EL (cell line): ENCODE results near the gene CRIM1.

Experiments
- DNase-seq: peaks from one replicate; pipeline ENCODE4 v3.0.0-alpha.2; 2016

Gene CRIM1

GRCh38 chr2:36397728-36398413 lies 42.3 kb downstream of the CRIM1 start:
- DNase-seq, result no peak

GRCh38 chr2:36399050-36399449 lies 43.5 kb downstream of the CRIM1 start:
- DNase-seq, result no peak

- DNase-seq, result peak; percentile 90
Measured at GRCh38 chr2:36403675-36404230, 48.2 kb downstream of the CRIM1 start.

GRCh38 chr2:36404318-36404717 lies 48.7 kb downstream of the CRIM1 start:
- peak; percentile 70 for DNase-seq

GRCh38 chr2:36404754-36405153 lies 49.2 kb downstream of the CRIM1 start:
- DNase-seq, result no peak

GRCh38 chr2:36405183-36405582 lies 49.6 kb downstream of the CRIM1 start:
- no peak for DNase-seq

GRCh38 chr2:36406296-36406695 lies 50.7 kb downstream of the CRIM1 start:
- no peak for DNase-seq

GRCh38 chr2:36407413-36407812 lies 51.8 kb downstream of the CRIM1 start:
- no peak for DNase-seq

- peak; percentile 55 for DNase-seq
Measured at GRCh38 chr2:36408198-36408703, 52.7 kb downstream of the CRIM1 start.

GRCh38 chr2:36409335-36409734 lies 53.8 kb downstream of the CRIM1 start:
- no peak for DNase-seq

GRCh38 chr2:36409935-36410334 lies 54.4 kb downstream of the CRIM1 start:
- DNase-seq, result no peak

- DNase-seq, result no peak
Measured at GRCh38 chr2:36410681-36411080, 55.1 kb downstream of the CRIM1 start.

GRCh38 chr2:36411962-36412444 lies 56.4 kb downstream of the CRIM1 start:
- peak; percentile 75 for DNase-seq

- peak; percentile 55 for DNase-seq
Measured at GRCh38 chr2:36413218-36413617, 57.6 kb downstream of the CRIM1 start.

GRCh38 chr2:36414307-36414706 lies 58.7 kb downstream of the CRIM1 start:
- DNase-seq, result no peak

- DNase-seq, result no peak
Measured at GRCh38 chr2:36415381-36416022, 59.9 kb downstream of the CRIM1 start.

GRCh38 chr2:36416370-36417165 lies 61.0 kb downstream of the CRIM1 start:
- DNase-seq, result no peak

- DNase-seq, result no peak
Measured at GRCh38 chr2:36420569-36421181, 65.1 kb downstream of the CRIM1 start.

GRCh38 chr2:36421379-36421778 lies 65.8 kb downstream of the CRIM1 start:
- DNase-seq, result no peak

GRCh38 chr2:36423172-36423571 lies 67.6 kb downstream of the CRIM1 start:
- no peak for DNase-seq

- DNase-seq, result no peak
Measured at GRCh38 chr2:36423619-36424120, 68.1 kb downstream of the CRIM1 start.

- no peak for DNase-seq
Measured at GRCh38 chr2:36425608-36426355, 70.2 kb downstream of the CRIM1 start.
